ENCODE data around the gene SURF4. TPM values are rescaled to one million over a fixed set of nuclear protein-coding genes. Genes with fewer than 3 reads are reported as not detected.

SURF4 gene
- total RNA-seq, 1 experiment from 2014 or later = 171 TPM

GRCh38 chr9:133344071-133344470 lies 31.8 kb downstream of the SURF4 start:
- H3K36me3 Mint-ChIP-seq = peaks cover 69% of the 10 kb centered on the region
- H3K27ac Mint-ChIP-seq = no peak overlapping the region
- H3K27me3 Mint-ChIP-seq (ENCODE audit: low read depth) = no peaks in the 10 kb centered on the region; the same call in 1 of the 2 replicates
- no peak for ATAC-seq
- H3K4me1 Mint-ChIP-seq = peaks cover 19% of the 10 kb centered on the region
- POLR2A ChIA-PET = no interaction called here
- no peak overlapping the region for H3K4me3 Mint-ChIP-seq
- CTCF ChIA-PET = interaction anchor here (0.6 to 3.5 kb wide), 4 partner anchors 10 to 157 kb away, joined by 3 to 74 read pairs (median 39); partner anchors contain the start of genes SURF1 and SURF2
- no peak for TF ChIP-seq ERG (CRISPR knock-in tag; IDR thresholded peaks at IDR 0.05)
- TF ChIP-seq TEAD4 (CRISPR knock-in tag; IDR thresholded peaks at IDR 0.05) = no peak
- TF ChIP-seq GABPB1 (CRISPR knock-in tag; IDR thresholded peaks at IDR 0.05) = no peak
- TF ChIP-seq AFF4 (CRISPR knock-in tag; IDR thresholded peaks at IDR 0.05; ENCODE audit: borderline replicate concordance) = no peak
- no peaks in the 10 kb centered on the region for H3K9me3 Mint-ChIP-seq
- no peak for DNase-seq (ENCODE audit: low spot score)

- peak; percentile 49 for DNase-seq (ENCODE audit: low spot score)
- ChIA-PET POLR2A (interaction anchor here (0.6 to 1.7 kb wide), 2 partner anchors 11 to 12 kb away, joined by 3 to 6 read pairs; no protein-coding TSS in a partner anchor), CTCF (interaction anchor here (0.6 to 3.5 kb wide), 47 partner anchors 9 to 494 kb away, joined by 3 to 74 read pairs (median 4); partner anchors contain the start of genes ABO, CACFD1, SLC2A6 and STKLD1)
- TF ChIP-seq KAT7 (CRISPR knock-in tag; IDR thresholded peaks at IDR 0.05; ENCODE audit: borderline replicate concordance) = no peak
- no peak for TF ChIP-seq SP1 (CRISPR knock-in tag; conservative IDR thresholded peaks at IDR 0.05)
- no peak for TF ChIP-seq USF2 (CRISPR knock-in tag; IDR thresholded peaks at IDR 0.05)
- no peak for TF ChIP-seq ZMAT4 (CRISPR knock-in tag; IDR thresholded peaks at IDR 0.05)
- no peak for TF ChIP-seq AR (CRISPR knock-in tag; IDR thresholded peaks at IDR 0.05)
- TF ChIP-seq ZNF138 (CRISPR knock-in tag; conservative IDR thresholded peaks at IDR 0.05) = no peak
- no peaks in the 10 kb centered on the region for H3K27me3 Mint-ChIP-seq (ENCODE audit: low read depth)
- H3K4me1 Mint-ChIP-seq = peaks cover 13% of the 10 kb centered on the region
- no peak overlapping the region for H3K4me3 Mint-ChIP-seq
- no peaks in the 10 kb centered on the region for H3K9me3 Mint-ChIP-seq
- no peak overlapping the region for H3K27ac Mint-ChIP-seq
- peak; percentile 31 for ATAC-seq
- peaks cover 63% of the 10 kb centered on the region for H3K36me3 Mint-ChIP-seq
These were observed 33.3 kb downstream of the SURF4 start for GRCh38 chr9:133342570-133342969.

- ChIA-PET POLR2A (interaction anchor here (0.6 to 1.7 kb wide), 3 partner anchors 11 to 145 kb away, joined by 3 to 7 read pairs (median 6); no protein-coding TSS in a partner anchor), CTCF (interaction anchor here (0.6 to 3.5 kb wide), 51 partner anchors 8 to 493 kb away, joined by 3 to 74 read pairs (median 4); partner anchors contain the start of genes ABO, CACFD1, SLC2A6 and STKLD1)
- ATAC-seq = peak; percentile 84
- Mint-ChIP-seq H3K4me1 (peaks cover 13% of the 10 kb centered on the region), H3K9me3 (no peaks in the 10 kb centered on the region), H3K27me3 (ENCODE audit: low read depth) (no peaks in the 10 kb centered on the region), H3K36me3 (peaks cover 63% of the 10 kb centered on the region), H3K4me3 (no peak overlapping the region), H3K27ac (peak overlapping the region; percentile 58)
- no peak for TF ChIP-seq OVOL2 (CRISPR knock-in tag; IDR thresholded peaks at IDR 0.05; ENCODE audit: borderline replicate concordance)
- TF ChIP-seq AR (CRISPR knock-in tag; IDR thresholded peaks at IDR 0.05) = no peak
- TF ChIP-seq NFATC4 (CRISPR knock-in tag; IDR thresholded peaks at IDR 0.05) = no peak
- DNase-seq (ENCODE audit: low spot score) = peak; percentile 75
These were observed 33.8 kb downstream of the SURF4 start for GRCh38 chr9:133342069-133342406.
